Mucosa of stomach (tissue), 1 donor: ENCODE measurements around the gene ERN1.

Experiments
- H3K27me3 ChIP-seq: one replicate; pipeline ENCODE4 v1.7.0; 2013; ENCODE audit warnings: mild to moderate bottlenecking, low read length; ENCODE audit not compliant: control insufficient read depth, insufficient read depth
- H3K36me3 ChIP-seq: one replicate; pipeline ENCODE4 v1.7.0; 2013; ENCODE audit warnings: low read length; ENCODE audit not compliant: control insufficient read depth, insufficient read depth
- H3K4me1 ChIP-seq: one replicate; pipeline ENCODE4 v1.7.0; 2013; ENCODE audit warnings: mild to moderate bottlenecking, low read length; ENCODE audit not compliant: control insufficient read depth, insufficient read depth
- H3K4me3 ChIP-seq: one replicate; pipeline ENCODE4 v1.7.0; 2013; ENCODE audit warnings: low read length
- H3K9ac ChIP-seq: one replicate; pipeline ENCODE4 v1.7.0; 2013; ENCODE audit warnings: mild to moderate bottlenecking, low read length, moderate library complexity
- H3K9me3 ChIP-seq: one replicate; pipeline ENCODE4 v1.7.0; 2013; ENCODE audit warnings: mild to moderate bottlenecking, low read length, moderate library complexity; ENCODE audit not compliant: control insufficient read depth
- donor health status: Pancreatic carcinoma.

The ERN1 gene

GRCh38 chr17:64113006-64113405, 16.9 kb downstream of the ERN1 start:
- Histone ChIP-seq H3K9me3 (no peaks in the 10 kb centered on the region), H3K4me3 (no peak overlapping the region), H3K4me1 (peaks cover 43% of the 10 kb centered on the region), H3K27me3 (no peaks in the 10 kb centered on the region), H3K9ac (no peak overlapping the region), H3K36me3 (no peaks in the 10 kb centered on the region)

GRCh38 chr17:64111831-64112230, 18.1 kb downstream of the ERN1 start:
- Histone ChIP-seq H3K9ac (no peak overlapping the region), H3K4me1 (peaks cover 47% of the 10 kb centered on the region), H3K4me3 (no peak overlapping the region), H3K9me3 (no peaks in the 10 kb centered on the region), H3K36me3 (no peaks in the 10 kb centered on the region), H3K27me3 (no peaks in the 10 kb centered on the region)

GRCh38 chr17:64110379-64111152, 19.4 kb downstream of the ERN1 start:
- H3K36me3 ChIP-seq, result no peaks in the 10 kb centered on the region
- no peaks in the 10 kb centered on the region for H3K9me3 ChIP-seq
- no peak overlapping the region for H3K9ac ChIP-seq
- peaks cover 48% of the 10 kb centered on the region for H3K4me1 ChIP-seq
- no peak overlapping the region for H3K4me3 ChIP-seq
- H3K27me3 ChIP-seq, result no peaks in the 10 kb centered on the region

GRCh38 chr17:64109400-64109799, 20.5 kb downstream of the ERN1 start:
- Histone ChIP-seq H3K27me3 (no peaks in the 10 kb centered on the region), H3K9ac (no peak overlapping the region), H3K4me1 (peaks cover 38% of the 10 kb centered on the region), H3K9me3 (no peaks in the 10 kb centered on the region), H3K36me3 (no peaks in the 10 kb centered on the region), H3K4me3 (no peak overlapping the region)

- no peak overlapping the region for H3K4me3 ChIP-seq
- no peaks in the 10 kb centered on the region for H3K9me3 ChIP-seq
- H3K4me1 ChIP-seq, result peaks cover 33% of the 10 kb centered on the region
- no peaks in the 10 kb centered on the region for H3K36me3 ChIP-seq
- H3K27me3 ChIP-seq, result no peaks in the 10 kb centered on the region
- H3K9ac ChIP-seq, result no peak overlapping the region
These were observed 22.3 kb downstream of the ERN1 start for GRCh38 chr17:64107500-64108236.

GRCh38 chr17:64106918-64107317, 23.0 kb downstream of the ERN1 start:
- H3K36me3 ChIP-seq, result no peaks in the 10 kb centered on the region
- H3K27me3 ChIP-seq, result no peaks in the 10 kb centered on the region
- H3K9me3 ChIP-seq, result no peaks in the 10 kb centered on the region
- H3K4me1 ChIP-seq, result peaks cover 33% of the 10 kb centered on the region
- no peak overlapping the region for H3K9ac ChIP-seq
- no peak overlapping the region for H3K4me3 ChIP-seq

- Histone ChIP-seq H3K27me3 (no peaks in the 10 kb centered on the region), H3K4me3 (no peak overlapping the region), H3K36me3 (no peaks in the 10 kb centered on the region), H3K9me3 (no peaks in the 10 kb centered on the region), H3K4me1 (peaks cover 38% of the 10 kb centered on the region), H3K9ac (no peak overlapping the region)
These were observed 26.3 kb downstream of the ERN1 start for GRCh38 chr17:64103391-64104364.

- Histone ChIP-seq H3K27me3 (no peaks in the 10 kb centered on the region), H3K4me3 (no peak overlapping the region), H3K36me3 (no peaks in the 10 kb centered on the region), H3K9me3 (no peaks in the 10 kb centered on the region), H3K9ac (no peak overlapping the region), H3K4me1 (peaks cover 30% of the 10 kb centered on the region)
These were observed 27.1 kb downstream of the ERN1 start for GRCh38 chr17:64102627-64103390.

GRCh38 chr17:64099543-64099942, 30.4 kb downstream of the ERN1 start:
- no peak overlapping the region for H3K4me3 ChIP-seq
- no peaks in the 10 kb centered on the region for H3K36me3 ChIP-seq
- H3K27me3 ChIP-seq, result no peaks in the 10 kb centered on the region
- no peaks in the 10 kb centered on the region for H3K9me3 ChIP-seq
- no peak overlapping the region for H3K9ac ChIP-seq
- H3K4me1 ChIP-seq, result peaks cover 23% of the 10 kb centered on the region

- H3K4me3 ChIP-seq, result no peak overlapping the region
- H3K4me1 ChIP-seq, result peaks cover 32% of the 10 kb centered on the region
- no peak overlapping the region for H3K9ac ChIP-seq
- H3K27me3 ChIP-seq, result no peaks in the 10 kb centered on the region
- no peaks in the 10 kb centered on the region for H3K9me3 ChIP-seq
- no peaks in the 10 kb centered on the region for H3K36me3 ChIP-seq
These were observed 32.6 kb downstream of the ERN1 start for GRCh38 chr17:64097196-64097936.

- Histone ChIP-seq H3K9ac (peak overlapping the region; percentile 35), H3K36me3 (no peaks in the 10 kb centered on the region), H3K4me3 (no peak overlapping the region), H3K27me3 (no peaks in the 10 kb centered on the region), H3K4me1 (peaks cover 32% of the 10 kb centered on the region), H3K9me3 (no peaks in the 10 kb centered on the region)
These were observed 33.9 kb downstream of the ERN1 start for GRCh38 chr17:64096037-64096436.
